LNCAP (cell line): ENCODE measurements around the gene FUT3.

Experiments
- TF ChIP-seq, protein P1 (sequence below): fragments of 450-650 bp; IDR thresholded peaks from 2 replicates; pipeline ENCODE4 v1.5.1; 2017; ENCODE audit warnings: mild to moderate bottlenecking

Gene FUT3

GRCh38 chr19:5805462-5806132 is 45.7 kb downstream of the FUT3 start:
- TF ChIP-seq, protein P1, sequence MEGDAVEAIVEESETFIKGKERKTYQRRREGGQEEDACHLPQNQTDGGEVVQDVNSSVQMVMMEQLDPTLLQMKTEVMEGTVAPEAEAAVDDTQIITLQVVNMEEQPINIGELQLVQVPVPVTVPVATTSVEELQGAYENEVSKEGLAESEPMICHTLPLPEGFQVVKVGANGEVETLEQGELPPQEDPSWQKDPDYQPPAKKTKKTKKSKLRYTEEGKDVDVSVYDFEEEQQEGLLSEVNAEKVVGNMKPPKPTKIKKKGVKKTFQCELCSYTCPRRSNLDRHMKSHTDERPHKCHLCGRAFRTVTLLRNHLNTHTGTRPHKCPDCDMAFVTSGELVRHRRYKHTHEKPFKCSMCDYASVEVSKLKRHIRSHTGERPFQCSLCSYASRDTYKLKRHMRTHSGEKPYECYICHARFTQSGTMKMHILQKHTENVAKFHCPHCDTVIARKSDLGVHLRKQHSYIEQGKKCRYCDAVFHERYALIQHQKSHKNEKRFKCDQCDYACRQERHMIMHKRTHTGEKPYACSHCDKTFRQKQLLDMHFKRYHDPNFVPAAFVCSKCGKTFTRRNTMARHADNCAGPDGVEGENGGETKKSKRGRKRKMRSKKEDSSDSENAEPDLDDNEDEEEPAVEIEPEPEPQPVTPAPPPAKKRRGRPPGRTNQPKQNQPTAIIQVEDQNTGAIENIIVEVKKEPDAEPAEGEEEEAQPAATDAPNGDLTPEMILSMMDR: peak; percentile 87

GRCh38 chr19:5804516-5805461 is 46.5 kb downstream of the FUT3 start, which contains the start of gene NRTN:
NRTN (plus strand) TSS chr19:5805067; CDS start chr19:5824166, 19,099 bp downstream.
- TF ChIP-seq, protein P1: no peak

GRCh38 chr19:5803752-5804515 is 47.3 kb downstream of the FUT3 start:
- TF ChIP-seq, protein P1: peak; percentile 97

- TF ChIP-seq, protein P1: no peak
Observed at GRCh38 chr19:5803441-5803751, 47.9 kb downstream of the FUT3 start.

GRCh38 chr19:5801796-5802619 is 49.2 kb downstream of the FUT3 start:
- TF ChIP-seq, protein P1: no peak

DNA sequence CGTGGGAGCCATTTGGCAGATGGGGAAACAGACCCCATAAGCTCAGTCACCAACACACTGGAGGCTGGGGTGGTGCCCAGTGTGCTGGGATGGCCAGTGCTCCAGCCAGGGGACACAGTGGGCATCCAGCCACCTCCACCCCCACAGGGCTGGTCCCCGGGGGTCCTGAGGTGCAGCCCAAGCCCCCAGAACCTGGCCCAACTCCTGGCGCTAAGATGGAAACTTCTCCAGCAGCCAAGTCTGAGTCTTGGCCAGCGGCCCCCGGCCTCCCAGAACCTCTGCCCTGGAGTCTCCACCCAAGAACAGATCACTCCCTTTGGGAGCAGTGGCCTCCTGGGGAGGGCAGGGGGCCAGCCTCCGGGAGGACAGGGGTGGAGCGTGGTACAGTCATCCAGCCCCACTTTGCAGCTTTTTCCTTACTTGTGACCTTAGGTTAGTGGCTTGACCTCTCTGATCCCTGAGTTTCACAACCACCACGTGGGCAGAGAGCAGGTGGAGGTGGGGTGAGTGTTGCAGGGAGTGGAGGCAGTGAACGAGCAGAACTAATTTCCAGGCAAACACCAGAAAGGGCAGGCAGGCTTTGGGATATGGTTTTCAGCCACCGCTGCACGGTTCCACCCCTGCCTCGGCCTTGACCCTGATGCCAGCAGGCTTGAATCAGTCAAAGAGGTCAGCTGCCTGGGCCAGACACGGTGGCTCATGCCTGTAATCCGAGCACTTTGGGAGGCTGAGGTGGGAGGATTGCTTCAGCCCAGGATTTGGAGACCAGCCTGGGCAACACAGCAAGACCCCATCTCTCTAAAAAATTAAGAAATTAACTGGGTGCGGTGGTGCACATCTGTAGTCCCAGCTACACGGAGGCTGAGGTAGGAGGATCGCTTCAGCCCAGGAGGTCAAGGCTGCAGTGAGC is 50.6 kb downstream of the FUT3 start:
- TF ChIP-seq, protein P1: no peak
